CD4-positive, alpha-beta T cell treated with Interleukin-17A for 1 hour (primary cell): ENCODE results near the gene SPSB1.
A peak's percentile ranks its signal among the peaks of the same experiment; 100 is the strongest.

Experiments
- DNase-seq: peaks from one replicate; pipeline ENCODE4 v3.0.0-alpha.2; 2020

SPSB1 gene

GRCh38 chr1:9260059-9260766 is 32.5 kb upstream of the SPSB1 start:
- DNase-seq, result no peak

GRCh38 chr1:9261496-9261895 is 31.2 kb upstream of the SPSB1 start:
- no peak for DNase-seq

GRCh38 chr1:9262096-9262986 is 30.4 kb upstream of the SPSB1 start:
- DNase-seq, result no peak

- no peak for DNase-seq
Observed at GRCh38 chr1:9263276-9263855, 29.3 kb upstream of the SPSB1 start.

- DNase-seq, result no peak
Observed at GRCh38 chr1:9263984-9264872, 28.5 kb upstream of the SPSB1 start.

- no peak for DNase-seq
Observed at GRCh38 chr1:9265037-9265436, 27.7 kb upstream of the SPSB1 start.

- DNase-seq, result no peak
Observed at GRCh38 chr1:9265968-9266367, 26.7 kb upstream of the SPSB1 start.

- DNase-seq, result no peak
Observed at GRCh38 chr1:9267352-9267686, 25.4 kb upstream of the SPSB1 start.

GRCh38 chr1:9267827-9268581 is 24.7 kb upstream of the SPSB1 start:
- no peak for DNase-seq

GRCh38 chr1:9269078-9269501 is 23.6 kb upstream of the SPSB1 start:
- DNase-seq, result no peak

- DNase-seq, result no peak
Observed at GRCh38 chr1:9269721-9270120, 23.0 kb upstream of the SPSB1 start.

GRCh38 chr1:9270290-9270883 is 22.3 kb upstream of the SPSB1 start:
- no peak for DNase-seq

- no peak for DNase-seq
Observed at GRCh38 chr1:9271283-9271682, 21.4 kb upstream of the SPSB1 start.

GRCh38 chr1:9271861-9272595 is 20.7 kb upstream of the SPSB1 start:
- no peak for DNase-seq

- DNase-seq, result no peak
Observed at GRCh38 chr1:9273177-9273576, 19.5 kb upstream of the SPSB1 start.

GRCh38 chr1:9275161-9275560 is 17.5 kb upstream of the SPSB1 start:
- DNase-seq, result no peak

- DNase-seq, result peak; percentile 42
Observed at GRCh38 chr1:9275567-9276034, 17.1 kb upstream of the SPSB1 start.

- no peak for DNase-seq
Observed at GRCh38 chr1:9278116-9278515, 14.6 kb upstream of the SPSB1 start.

GRCh38 chr1:9278585-9279153 is 14.0 kb upstream of the SPSB1 start:
- DNase-seq, result no peak

- no peak for DNase-seq
Observed at GRCh38 chr1:9279172-9279840, 13.4 kb upstream of the SPSB1 start.
